ENCODE data around the gene SAG.

- TF ChIP-seq CTCF (IDR thresholded peaks at IDR 0.05 in 4 of 5, conservative IDR thresholded peaks at IDR 0.05 in 1 of 5) (no peak), POLR2A (IDR thresholded peaks at IDR 0.05) (no peak)
Measured at GRCh38 chr2:233320470-233320869, 12.9 kb downstream of the SAG start.

Measured in gastrocnemius medialis (tissue), 4 donors.